GM12872 (cell line): ENCODE measurements around the gene SLC26A8.

Experiments
- TF ChIP-seq, protein P1 (sequence below): IDR thresholded peaks from 3 replicates; pipeline ENCODE4 v1.5.1; 2011; ENCODE audit warnings: low read depth, mild to moderate bottlenecking, low read length, moderate library complexity; ENCODE audit not compliant: insufficient read depth

SLC26A8 gene

DNA sequence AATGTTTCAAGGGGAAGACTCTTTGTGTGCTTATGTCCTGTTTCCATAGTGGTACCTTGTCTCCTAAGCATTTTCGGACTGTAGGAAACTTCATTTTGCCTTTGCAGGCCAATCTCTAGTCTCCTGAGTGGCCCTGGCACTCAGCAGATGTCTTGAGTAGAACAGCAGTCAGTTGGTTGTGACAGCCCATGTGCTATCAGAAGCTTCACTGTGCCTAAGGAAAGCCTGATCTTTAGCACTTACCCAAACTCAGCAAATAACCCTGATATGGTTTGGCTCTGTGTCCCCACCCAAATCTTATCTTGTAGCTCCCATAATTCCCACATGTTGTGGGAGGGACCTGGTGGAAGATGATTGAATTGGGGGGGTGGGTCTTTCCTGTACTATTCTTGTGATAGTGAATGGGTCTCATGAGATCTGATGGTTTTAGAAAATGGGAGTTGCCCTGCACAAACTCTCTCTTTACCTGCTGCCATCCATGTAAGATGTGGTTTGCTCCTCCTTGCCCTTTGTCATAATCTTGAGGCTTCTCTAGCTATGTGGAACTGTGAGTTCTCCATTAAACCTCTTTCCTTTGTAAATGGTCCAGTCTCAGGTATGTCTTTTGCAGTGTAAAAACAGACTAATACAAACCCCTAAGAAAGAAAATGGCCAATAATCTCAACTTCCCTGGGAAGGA lies 87.6 kb downstream of the SLC26A8 start:
- TF ChIP-seq, protein P1, sequence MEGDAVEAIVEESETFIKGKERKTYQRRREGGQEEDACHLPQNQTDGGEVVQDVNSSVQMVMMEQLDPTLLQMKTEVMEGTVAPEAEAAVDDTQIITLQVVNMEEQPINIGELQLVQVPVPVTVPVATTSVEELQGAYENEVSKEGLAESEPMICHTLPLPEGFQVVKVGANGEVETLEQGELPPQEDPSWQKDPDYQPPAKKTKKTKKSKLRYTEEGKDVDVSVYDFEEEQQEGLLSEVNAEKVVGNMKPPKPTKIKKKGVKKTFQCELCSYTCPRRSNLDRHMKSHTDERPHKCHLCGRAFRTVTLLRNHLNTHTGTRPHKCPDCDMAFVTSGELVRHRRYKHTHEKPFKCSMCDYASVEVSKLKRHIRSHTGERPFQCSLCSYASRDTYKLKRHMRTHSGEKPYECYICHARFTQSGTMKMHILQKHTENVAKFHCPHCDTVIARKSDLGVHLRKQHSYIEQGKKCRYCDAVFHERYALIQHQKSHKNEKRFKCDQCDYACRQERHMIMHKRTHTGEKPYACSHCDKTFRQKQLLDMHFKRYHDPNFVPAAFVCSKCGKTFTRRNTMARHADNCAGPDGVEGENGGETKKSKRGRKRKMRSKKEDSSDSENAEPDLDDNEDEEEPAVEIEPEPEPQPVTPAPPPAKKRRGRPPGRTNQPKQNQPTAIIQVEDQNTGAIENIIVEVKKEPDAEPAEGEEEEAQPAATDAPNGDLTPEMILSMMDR = no peak

- TF ChIP-seq, protein P1 = no peak
These were observed 89.0 kb downstream of the SLC26A8 start for GRCh38 chr6:35935469-35935868.

DNA sequence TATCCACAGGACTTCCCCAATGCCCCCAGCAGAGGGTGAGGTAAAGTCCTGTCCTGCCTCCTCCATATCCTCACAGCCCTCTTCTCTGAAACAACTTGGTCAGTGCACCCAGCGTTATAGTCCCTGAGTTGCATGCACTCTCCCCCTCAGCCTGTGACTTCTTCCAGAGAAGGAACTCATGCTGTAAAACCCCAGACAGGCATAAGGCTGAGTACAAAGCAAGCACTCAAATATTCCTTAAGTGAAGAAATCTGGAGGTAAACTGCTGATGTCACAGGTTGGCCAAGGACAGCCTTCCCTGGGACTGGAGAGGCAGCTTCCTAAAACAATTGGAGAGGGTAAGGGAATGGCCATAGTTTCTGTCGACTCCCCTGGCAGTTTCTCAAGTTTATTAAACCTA lies 90.6 kb downstream of the SLC26A8 start:
- TF ChIP-seq, protein P1 = no peak

DNA sequence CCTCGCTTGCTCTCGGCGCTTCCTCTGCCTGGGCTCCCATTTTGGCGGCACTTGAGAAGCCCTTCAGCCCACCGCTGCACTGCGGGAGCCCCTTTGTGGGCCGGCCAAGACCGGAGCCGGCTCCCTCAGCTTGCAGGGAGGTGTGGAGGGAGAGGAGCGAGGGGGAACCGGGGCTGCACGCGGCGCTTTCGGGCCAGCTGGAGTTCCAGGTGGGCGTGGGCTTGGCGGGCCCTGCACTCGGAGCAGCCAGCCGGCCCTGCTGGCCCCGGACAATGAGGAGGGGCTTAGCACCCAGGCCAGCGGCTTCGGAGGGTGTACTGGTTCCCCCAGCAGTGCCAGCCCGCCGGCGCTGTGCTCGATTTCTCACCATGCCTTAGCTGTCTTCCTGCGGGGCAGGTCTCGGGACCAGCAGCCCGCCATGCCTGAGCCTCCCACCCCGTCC lies 93.3 kb downstream of the SLC26A8 start:
- TF ChIP-seq, protein P1 = no peak

- TF ChIP-seq, protein P1 = no peak
These were observed 94.8 kb downstream of the SLC26A8 start for GRCh38 chr6:35929601-35930000.

GRCh38 chr6:35926509-35927215 lies 97.8 kb downstream of the SLC26A8 start:
- TF ChIP-seq, protein P1 = no peak

GRCh38 chr6:35925961-35926360 lies 98.5 kb downstream of the SLC26A8 start:
- TF ChIP-seq, protein P1 = no peak
